AG09319 (cell line): ENCODE measurements around the gene FAM47E.
A peak's percentile ranks its signal among the peaks of the same experiment; 100 is the strongest.

Experiments
- DNase-seq: peaks from one replicate; pipeline ENCODE4 v3.0.0-alpha.2; 2010; ENCODE audit warnings: low read depth; ENCODE audit errors: extremely low read depth
- CTCF ChIP-seq: IDR thresholded peaks from 2 replicates; pipeline ENCODE4 v1.5.1; 2011; ENCODE audit warnings: low read depth, mild to moderate bottlenecking, inconsistent platforms, low read length, moderate library complexity

The FAM47E gene

GRCh38 chr4:76208005-76208765 is 43.3 kb upstream of the FAM47E start:
- TF ChIP-seq CTCF: no peak
- peak; percentile 70 for DNase-seq

- DNase-seq: no peak
- TF ChIP-seq CTCF: no peak
These were observed 41.6 kb upstream of the FAM47E start for GRCh38 chr4:76209881-76210280.

GRCh38 chr4:76210452-76210851 is 41.1 kb upstream of the FAM47E start:
- DNase-seq: no peak
- no peak for TF ChIP-seq CTCF

- no peak for TF ChIP-seq CTCF
These were observed 39.5 kb upstream of the FAM47E start for GRCh38 chr4:76211769-76212708.

GRCh38 chr4:76212851-76213414 is 38.6 kb upstream of the FAM47E start:
- DNase-seq: no peak

More at GRCh38 chr4:76211769-76212708, 39.5 kb upstream of the FAM47E start:
- DNase-seq: no peak

GRCh38 chr4:76213415-76214176 is 37.9 kb upstream of the FAM47E start, which contains the start of gene SCARB2:
SCARB2 (minus strand) TSS chr4:76213824; CDS start chr4:76213543, 281 bp downstream.
- TF ChIP-seq CTCF: no peak
- DNase-seq: peak; percentile 65

More at GRCh38 chr4:76212851-76213414, 38.6 kb upstream of the FAM47E start:
- no peak for TF ChIP-seq CTCF
